ENCODE data around the gene OR9G1.

The OR9G1 gene

GRCh38 chr11:56740107-56740506 lies 41.2 kb downstream of the OR9G1 start:
- no peaks in the 10 kb centered on the region for H3K4me1 Mint-ChIP-seq (ENCODE audit: low read depth)
- H3K27me3 Mint-ChIP-seq (ENCODE audit: low read depth) = no peaks in the 10 kb centered on the region
- no peak overlapping the region for H3K4me3 Mint-ChIP-seq
- no peaks in the 10 kb centered on the region for H3K36me3 Mint-ChIP-seq (ENCODE audit: low read depth)
- H3K9me3 Mint-ChIP-seq = peaks cover 10% of the 10 kb centered on the region
- DNase-seq (ENCODE audit: low spot score) = no peak
- no peak overlapping the region for H3K27ac Mint-ChIP-seq

GRCh38 chr11:56740886-56741285 lies 42.0 kb downstream of the OR9G1 start:
- Mint-ChIP-seq H3K27ac (no peak overlapping the region), H3K4me1 (ENCODE audit: low read depth) (no peaks in the 10 kb centered on the region), H3K27me3 (ENCODE audit: low read depth) (no peaks in the 10 kb centered on the region), H3K4me3 (no peak overlapping the region), H3K9me3 (peaks cover 10% of the 10 kb centered on the region), H3K36me3 (ENCODE audit: low read depth) (no peaks in the 10 kb centered on the region)
- DNase-seq (ENCODE audit: low spot score) = no peak

GRCh38 chr11:56748597-56748996 lies 49.7 kb downstream of the OR9G1 start, which contains the start of gene OR9G4:
OR9G4 (minus strand) TSS chr11:56748697; CDS start chr11:56743766, 4,931 bp downstream.
- H3K4me1 Mint-ChIP-seq (ENCODE audit: low read depth) = no peaks in the 10 kb centered on the region
- no peak within 1 kb of the TSS for H3K27ac Mint-ChIP-seq
- peaks cover 33% of the 10 kb centered on the region for H3K9me3 Mint-ChIP-seq
- DNase-seq (ENCODE audit: low spot score) = no peak
- H3K27me3 Mint-ChIP-seq (ENCODE audit: low read depth) = no peaks in the 10 kb centered on the region
- H3K36me3 Mint-ChIP-seq (ENCODE audit: low read depth) = no peaks in the 10 kb centered on the region
- H3K4me3 Mint-ChIP-seq = no peak within 1 kb of the TSS

DNA sequence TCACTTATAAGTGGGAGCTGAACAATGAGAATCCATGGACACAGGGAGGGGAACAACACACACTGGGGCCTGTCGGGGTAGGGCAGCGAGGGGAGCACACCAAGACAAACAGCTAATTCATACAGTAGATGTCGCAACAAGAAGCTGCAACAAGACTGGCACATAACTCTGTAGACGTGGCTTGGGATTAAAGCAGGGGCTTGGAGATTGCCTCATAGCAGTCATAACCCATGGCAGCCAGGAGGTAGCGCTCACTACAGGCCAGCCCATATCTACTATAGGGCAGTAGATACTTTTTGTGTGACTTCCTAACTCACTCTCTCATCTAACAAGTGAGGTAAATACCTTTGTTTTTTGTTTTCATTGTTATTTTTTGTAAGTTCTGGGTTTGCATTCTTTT lies 51.3 kb downstream of the OR9G1 start:
- no peak for DNase-seq (ENCODE audit: low spot score)
- Mint-ChIP-seq H3K27me3 (ENCODE audit: low read depth) (no peaks in the 10 kb centered on the region), H3K36me3 (ENCODE audit: low read depth) (no peaks in the 10 kb centered on the region), H3K9me3 (peaks cover 35% of the 10 kb centered on the region), H3K4me1 (ENCODE audit: low read depth) (no peaks in the 10 kb centered on the region), H3K27ac (no peak overlapping the region), H3K4me3 (no peak overlapping the region)

GRCh38 chr11:56751480-56751879 lies 52.6 kb downstream of the OR9G1 start:
- no peak for DNase-seq (ENCODE audit: low spot score)
- H3K27me3 Mint-ChIP-seq (ENCODE audit: low read depth) = no peaks in the 10 kb centered on the region
- no peaks in the 10 kb centered on the region for H3K4me1 Mint-ChIP-seq (ENCODE audit: low read depth)
- no peaks in the 10 kb centered on the region for H3K36me3 Mint-ChIP-seq (ENCODE audit: low read depth)
- H3K27ac Mint-ChIP-seq = no peak overlapping the region
- no peak overlapping the region for H3K4me3 Mint-ChIP-seq
- peaks cover 33% of the 10 kb centered on the region for H3K9me3 Mint-ChIP-seq

Measured in T-helper 2 cell treated with Interferon-gamma antibody and Interleukin-4, amounts not matched to agents 5 μg/mL and 100 μg/mL, for 36 hours (primary cell).